ENCODE results near the gene ARL4A. TPM values are rescaled to one million over a fixed set of nuclear protein-coding genes. Genes with fewer than 3 reads are reported as not detected.
"Not testable (repeated sequence)": the region's sequence is repeated elsewhere in the genome, so short reads cannot be mapped to it uniquely, and the experiment has no call there.

Gene ARL4A
- total and polyA plus RNA-seq, 4 experiments from 2014 or later, result 11.6 to 101 (median 35.5) TPM

DNA sequence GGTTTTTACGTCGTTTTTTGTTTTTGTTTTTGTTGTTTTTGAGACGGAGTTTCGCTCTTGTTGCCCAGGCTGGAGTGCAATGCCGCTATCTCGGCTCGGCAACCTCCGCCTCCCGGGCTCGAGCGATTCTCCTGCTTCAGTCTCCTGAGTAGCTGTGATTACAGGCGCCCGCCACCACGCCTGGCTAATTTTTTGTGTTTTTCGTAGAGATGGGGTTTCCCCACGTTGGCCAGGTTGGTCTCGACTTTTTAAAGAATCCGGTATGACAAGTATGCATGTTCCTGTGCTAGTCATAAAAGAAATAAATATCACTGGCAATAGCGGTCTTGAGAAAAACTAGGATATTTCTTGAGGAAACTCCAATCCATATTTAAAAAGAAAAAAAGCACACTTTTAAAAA, 2.7 kb upstream of the ARL4A start:
- intact Hi-C loops (cut with micrococcal nuclease), result loop anchor here (5.0 to 10.0 kb wide), 3 partner anchors 162 to 433 kb away; no protein-coding TSS in a partner anchor
- Mint-ChIP-seq H3K36me3 (peaks cover 0 to 16% of the 10 kb centered on the region in 2 donors), H3K4me1 (peaks cover 21 to 45% (median 31%) of the 10 kb centered on the region in 4 donors), H3K9me3 (no peaks in the 10 kb centered on the region), H3K27me3 (no peaks in the 10 kb centered on the region), H3K4me3 (no peak overlapping the region), H3K27ac (peak overlapping the region; percentile 69 to 99 (median 96))
- H3K9me3 ChIP-seq (ENCODE audit: control insufficient read depth in 1 of 2, low read length in 2 of 2), result no peaks in the 10 kb centered on the region
- H3K4me1 ChIP-seq (ENCODE audit: insufficient read depth, low read length), result peaks cover 12% of the 10 kb centered on the region
- H3K27ac ChIP-seq (ENCODE audit: low read depth, low read length), result peak overlapping the region; percentile 94
- no peak overlapping the region for H3K4me3 ChIP-seq (ENCODE audit: low read length in 2 of 2)
- H3K27me3 ChIP-seq (ENCODE audit: insufficient read depth, low read length), result no peaks in the 10 kb centered on the region
- no peaks in the 10 kb centered on the region for H3K36me3 ChIP-seq (ENCODE audit: insufficient read depth, low read length)
- no peak for DNase-seq
- POLR2A ChIA-PET (ENCODE audit: partially characterized antibody), result interaction anchor here (3.1 kb wide), 1 partner anchor 9 kb away, joined by 28 read pairs; no protein-coding TSS in a partner anchor
- CTCF ChIA-PET (ENCODE audit: partially characterized antibody), result interaction anchor here (1.2 to 7.0 kb wide), 7 partner anchors 9 to 582 kb away, joined by 3 to 86 read pairs (median 18); no protein-coding TSS in a partner anchor

DNA sequence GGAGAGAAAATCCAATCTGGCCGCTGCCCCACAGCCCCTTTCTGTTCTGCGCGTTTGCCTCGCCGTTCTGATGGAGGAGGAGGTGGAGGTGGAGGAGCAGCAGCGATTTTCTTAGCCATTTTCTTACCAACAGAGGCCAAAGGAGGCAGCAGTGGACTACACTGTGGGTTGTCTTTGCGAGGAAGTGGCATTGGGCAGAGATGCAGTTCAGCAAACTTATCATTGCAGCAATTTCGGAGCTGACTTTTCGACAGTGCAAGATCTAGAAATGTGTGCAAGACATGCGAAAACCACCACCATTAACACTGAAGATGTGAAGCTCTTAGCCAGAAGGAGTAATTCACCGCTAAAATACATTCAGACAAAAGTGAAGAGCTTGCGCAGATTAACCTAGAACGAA, 1.9 kb upstream of the ARL4A start:
- intact Hi-C loops (cut with micrococcal nuclease), result loop anchor here (5.0 to 10.0 kb wide), 3 partner anchors 163 to 432 kb away; no protein-coding TSS in a partner anchor

DNA sequence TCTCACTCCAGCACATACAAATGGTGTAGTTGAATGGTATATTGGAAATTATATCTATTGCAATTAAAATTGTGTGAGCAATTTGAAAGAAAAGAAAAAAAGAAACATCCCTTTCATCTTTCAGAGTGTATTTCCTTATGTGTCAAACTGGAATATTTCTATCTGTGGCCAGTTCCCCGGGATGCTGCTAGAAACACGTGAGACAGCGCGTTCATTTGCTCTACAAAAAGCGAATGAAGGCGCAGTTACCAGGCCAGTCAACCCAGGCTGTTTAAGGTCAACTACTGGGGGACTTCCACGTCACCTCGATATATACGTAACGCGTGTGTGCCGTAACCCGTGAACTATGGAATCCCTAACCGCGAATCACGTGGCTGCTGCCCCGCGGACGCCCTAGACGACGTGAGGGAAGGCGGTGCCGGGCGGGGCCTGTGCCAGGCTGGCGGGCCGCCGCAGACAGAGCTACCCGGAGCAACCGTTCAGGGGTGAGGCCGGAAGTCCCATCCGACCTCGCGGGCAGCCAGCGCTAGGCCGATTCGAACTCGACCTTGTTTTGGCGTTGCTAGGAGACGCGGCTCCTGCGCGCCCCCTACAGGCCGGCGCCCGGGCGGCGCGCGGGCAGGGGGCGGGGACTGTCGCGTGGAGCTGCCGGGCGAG, 1.1 kb upstream of the ARL4A start:
- peak overlapping the region; percentile 94 for H3K27ac ChIP-seq (ENCODE audit: low read depth, low read length)
- H3K4me3 ChIP-seq (ENCODE audit: low read length in 2 of 2), result peak overlapping the region in 1 of 2 donors; percentile 89
- peak overlapping the region; percentile 84 to 100 (median 96) for H3K4me3 Mint-ChIP-seq
- DNase-seq, result peak; percentile 98 to 99 (median 99)
- H3K4me1 Mint-ChIP-seq, result peaks cover 24 to 51% (median 35%) of the 10 kb centered on the region in 4 donors
- H3K36me3 ChIP-seq (ENCODE audit: insufficient read depth, low read length), result no peaks in the 10 kb centered on the region
- H3K27me3 ChIP-seq (ENCODE audit: insufficient read depth, low read length), result no peaks in the 10 kb centered on the region
- ChIA-PET CTCF (ENCODE audit: partially characterized antibody) (interaction anchor here (0.7 to 7.0 kb wide), 31 partner anchors 8 to 595 kb away, joined by 3 to 86 read pairs (median 5); no protein-coding TSS in a partner anchor), POLR2A (ENCODE audit: partially characterized antibody) (interaction anchor here (0.9 to 3.1 kb wide), 17 partner anchors 10 to 1746 kb away, joined by 3 to 33 read pairs (median 4); partner anchors contain the start of gene TMEM106B)
- H3K27ac Mint-ChIP-seq, result peak overlapping the region; percentile 91 to 99 (median 97)
- no peaks in the 10 kb centered on the region for H3K27me3 Mint-ChIP-seq
- H3K9me3 ChIP-seq (ENCODE audit: control insufficient read depth in 1 of 2, low read length in 2 of 2), result no peaks in the 10 kb centered on the region
- peaks cover 21% of the 10 kb centered on the region for H3K4me1 ChIP-seq (ENCODE audit: insufficient read depth, low read length)
- H3K36me3 Mint-ChIP-seq, result peaks cover 0 to 17% of the 10 kb centered on the region in 2 donors
- intact Hi-C loops (cut with micrococcal nuclease), result loop anchor here (1.0 to 10.0 kb wide), 9 partner anchors 11 to 1746 kb away; partner anchors contain the start of gene TMEM106B
- H3K9me3 Mint-ChIP-seq, result no peaks in the 10 kb centered on the region

More for the DNA sequence above, 1.9 kb upstream of the ARL4A start:
- H3K4me3 Mint-ChIP-seq, result peak overlapping the region; percentile 40 to 94 (median 72)
- no peaks in the 10 kb centered on the region for H3K27me3 Mint-ChIP-seq
- Histone ChIP-seq H3K4me3 (ENCODE audit: low read length in 2 of 2) (no peak overlapping the region), H3K9me3 (ENCODE audit: control insufficient read depth in 1 of 2, low read length in 2 of 2) (no peaks in the 10 kb centered on the region), H3K4me1 (ENCODE audit: insufficient read depth, low read length) (peaks cover 17% of the 10 kb centered on the region), H3K36me3 (ENCODE audit: insufficient read depth, low read length) (no peaks in the 10 kb centered on the region), H3K27ac (ENCODE audit: low read depth, low read length) (peak overlapping the region; percentile 94), H3K27me3 (ENCODE audit: insufficient read depth, low read length) (no peaks in the 10 kb centered on the region)
- H3K27ac Mint-ChIP-seq, result peak overlapping the region; percentile 91 to 99 (median 97)
- CTCF ChIA-PET (ENCODE audit: partially characterized antibody), result interaction anchor here (1.0 to 7.0 kb wide), 18 partner anchors 9 to 596 kb away, joined by 3 to 86 read pairs (median 9); no protein-coding TSS in a partner anchor
- peaks cover 0 to 17% of the 10 kb centered on the region in 2 donors for H3K36me3 Mint-ChIP-seq
- DNase-seq, result peak; percentile 30 to 57 (median 42)
- H3K9me3 Mint-ChIP-seq, result no peaks in the 10 kb centered on the region
- POLR2A ChIA-PET (ENCODE audit: partially characterized antibody), result interaction anchor here (0.6 to 3.1 kb wide), 8 partner anchors 10 to 475 kb away, joined by 3 to 33 read pairs (median 4); partner anchors contain the start of gene TMEM106B
- peaks cover 23 to 51% (median 34%) of the 10 kb centered on the region in 4 donors for H3K4me1 Mint-ChIP-seq

DNA sequence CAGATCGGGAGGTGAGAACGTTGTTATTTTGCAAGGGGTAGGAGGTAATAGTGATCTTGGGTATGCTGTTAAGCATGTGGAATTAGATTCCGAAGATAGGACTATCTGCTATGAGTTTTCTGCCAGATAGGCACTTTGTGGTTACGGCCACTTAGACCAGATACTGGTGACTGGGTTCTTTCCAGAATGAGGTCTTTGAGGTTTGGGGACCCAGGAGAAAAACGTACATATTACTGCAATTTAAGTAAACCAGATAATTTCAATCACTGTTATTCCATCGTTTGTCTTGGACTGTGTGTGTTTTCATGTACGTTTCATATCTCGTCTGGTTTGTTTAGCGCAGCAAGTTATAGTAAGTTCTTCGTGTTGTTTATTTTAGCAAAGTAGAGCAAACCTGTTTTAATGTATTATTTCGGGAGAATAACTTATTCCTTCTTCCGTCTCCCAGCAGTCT, 312 bp downstream of the ARL4A start:
- Histone ChIP-seq H3K4me3 (ENCODE audit: low read length in 2 of 2) (peak overlapping the region; percentile 61 to 89), H3K36me3 (ENCODE audit: insufficient read depth, low read length) (no peaks in the 10 kb centered on the region), H3K27ac (ENCODE audit: low read depth, low read length) (peak overlapping the region; percentile 94), H3K4me1 (ENCODE audit: insufficient read depth, low read length) (peaks cover 21% of the 10 kb centered on the region), H3K9me3 (ENCODE audit: control insufficient read depth in 1 of 2, low read length in 2 of 2) (no peaks in the 10 kb centered on the region), H3K27me3 (ENCODE audit: insufficient read depth, low read length) (no peaks in the 10 kb centered on the region)
- intact Hi-C loops (cut with micrococcal nuclease), result loop anchor here (1.0 to 10.0 kb wide), 6 partner anchors 165 to 1747 kb away; partner anchors contain the start of gene TMEM106B
- peaks cover 0 to 17% of the 10 kb centered on the region in 2 donors for H3K36me3 Mint-ChIP-seq
- DNase-seq, result no peak
- H3K4me3 Mint-ChIP-seq, result peak overlapping the region; percentile 94 to 100 (median 96)
- H3K27ac Mint-ChIP-seq, result peak overlapping the region; percentile 91 to 99 (median 97)
- peaks cover 29 to 64% (median 40%) of the 10 kb centered on the region in 4 donors for H3K4me1 Mint-ChIP-seq
- no peaks in the 10 kb centered on the region for H3K27me3 Mint-ChIP-seq
- ChIA-PET CTCF (ENCODE audit: partially characterized antibody) (interaction anchor here (0.6 to 7.0 kb wide), 19 partner anchors 9 to 1769 kb away, joined by 3 to 86 read pairs (median 5); no protein-coding TSS in a partner anchor), POLR2A (ENCODE audit: partially characterized antibody) (interaction anchor here (1.2 to 3.1 kb wide), 9 partner anchors 12 to 1748 kb away, joined by 3 to 33 read pairs (median 5); a partner anchor contains a TSS)
- H3K9me3 Mint-ChIP-seq, result no peaks in the 10 kb centered on the region

DNA sequence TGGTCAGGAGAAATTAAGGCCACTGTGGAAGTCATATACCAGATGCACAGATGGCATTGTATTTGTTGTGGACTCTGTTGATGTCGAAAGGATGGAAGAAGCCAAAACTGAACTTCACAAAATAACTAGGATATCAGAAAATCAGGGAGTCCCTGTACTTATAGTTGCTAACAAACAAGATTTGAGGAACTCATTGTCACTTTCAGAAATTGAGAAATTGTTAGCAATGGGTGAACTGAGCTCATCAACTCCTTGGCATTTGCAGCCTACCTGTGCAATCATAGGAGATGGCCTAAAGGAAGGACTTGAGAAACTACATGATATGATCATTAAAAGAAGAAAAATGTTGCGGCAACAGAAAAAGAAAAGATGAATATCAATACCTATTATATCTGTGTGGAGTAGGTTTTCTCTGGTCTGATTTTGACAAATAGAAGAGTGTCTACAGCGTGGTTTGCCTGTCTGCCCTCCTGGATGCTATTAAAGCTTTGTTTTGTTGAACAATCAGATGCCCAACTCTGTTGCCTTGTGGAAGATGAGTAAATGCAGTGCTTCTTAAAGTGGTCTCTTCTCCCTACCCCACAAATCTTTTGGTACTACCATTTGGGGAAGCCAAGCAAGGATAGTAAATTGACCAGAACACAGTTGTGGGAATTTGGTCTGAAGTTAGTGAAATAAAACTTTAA, 1.2 kb downstream of the ARL4A start:
- H3K27me3 Mint-ChIP-seq; H3K27me3 ChIP-seq (ENCODE audit: insufficient read depth, low read length); H3K9me3 Mint-ChIP-seq; DNase-seq; H3K4me3 ChIP-seq (ENCODE audit: low read length in 2 of 2); H3K27ac ChIP-seq (ENCODE audit: low read depth, low read length); H3K9me3 ChIP-seq (ENCODE audit: control insufficient read depth in 1 of 2, low read length in 2 of 2); H3K36me3 ChIP-seq (ENCODE audit: insufficient read depth, low read length): not testable (repeated sequence)
- peak overlapping the region in 7 of 8 donors; percentile 21 to 100 (median 96) for H3K4me3 Mint-ChIP-seq
- intact Hi-C loops (cut with micrococcal nuclease), result loop anchor here (5.0 to 10.0 kb wide), 3 partner anchors 166 to 434 kb away; no protein-coding TSS in a partner anchor
- POLR2A ChIA-PET (ENCODE audit: partially characterized antibody), result interaction anchor here (1.2 kb wide), 1 partner anchor 14 kb away, joined by 3 read pairs; no protein-coding TSS in a partner anchor
- peak overlapping the region in 2 of 7 donors; percentile 91 to 95 for H3K27ac Mint-ChIP-seq
- H3K36me3 Mint-ChIP-seq, result peaks cover 0 to 17% of the 10 kb centered on the region in 2 donors
- CTCF ChIA-PET (ENCODE audit: partially characterized antibody), result interaction anchor here (1.1 to 7.0 kb wide), 3 partner anchors 14 to 40 kb away, joined by 3 to 86 read pairs (median 36); no protein-coding TSS in a partner anchor
- peaks cover 30% of the 10 kb centered on the region for H3K4me1 ChIP-seq (ENCODE audit: insufficient read depth, low read length)
- H3K4me1 Mint-ChIP-seq, result peaks cover 34 to 70% (median 47%) of the 10 kb centered on the region in 4 donors

DNA sequence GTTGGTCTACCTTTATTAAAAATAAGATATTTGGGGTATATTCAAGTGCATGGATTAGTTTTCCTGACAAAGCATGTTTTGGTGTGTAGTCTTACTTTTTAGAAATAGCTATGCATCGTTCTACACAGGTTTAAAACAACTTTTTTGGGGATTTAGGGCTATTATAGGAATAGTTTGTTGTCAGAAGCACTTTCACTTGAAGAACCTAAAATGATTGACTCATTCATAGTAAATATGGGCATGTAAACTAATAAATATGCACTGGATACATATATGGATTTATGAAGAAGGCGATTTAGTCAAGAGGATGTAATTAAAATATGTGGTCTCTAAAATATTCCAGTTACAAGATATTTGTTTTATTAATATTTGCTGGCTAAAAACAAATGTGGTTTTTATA, 2.0 kb downstream of the ARL4A start:
- H3K4me1 Mint-ChIP-seq, result peaks cover 36 to 74% (median 50%) of the 10 kb centered on the region in 4 donors
- Histone ChIP-seq H3K9me3 (ENCODE audit: control insufficient read depth in 1 of 2, low read length in 2 of 2) (no peaks in the 10 kb centered on the region), H3K36me3 (ENCODE audit: insufficient read depth, low read length) (no peaks in the 10 kb centered on the region), H3K4me3 (ENCODE audit: low read length in 2 of 2) (no peak overlapping the region), H3K27ac (ENCODE audit: low read depth, low read length) (no peak overlapping the region), H3K27me3 (ENCODE audit: insufficient read depth, low read length) (no peaks in the 10 kb centered on the region), H3K4me1 (ENCODE audit: insufficient read depth, low read length) (peaks cover 31% of the 10 kb centered on the region)
- H3K9me3 Mint-ChIP-seq, result no peaks in the 10 kb centered on the region
- DNase-seq, result no peak
- no peaks in the 10 kb centered on the region for H3K27me3 Mint-ChIP-seq
- H3K27ac Mint-ChIP-seq, result peak overlapping the region in 3 of 7 donors; percentile 23 to 72 (median 37)
- H3K4me3 Mint-ChIP-seq, result peak overlapping the region in 2 of 8 donors; percentile 11 to 61
- peaks cover 0 to 17% of the 10 kb centered on the region in 2 donors for H3K36me3 Mint-ChIP-seq
- ChIA-PET CTCF (ENCODE audit: partially characterized antibody) (interaction anchor here (1.1 to 7.0 kb wide), 3 partner anchors 26 to 40 kb away, joined by 3 to 86 read pairs (median 4); no protein-coding TSS in a partner anchor), POLR2A (ENCODE audit: partially characterized antibody) (no interaction called here)
- intact Hi-C loops (cut with micrococcal nuclease), result loop anchor here (5.0 to 10.0 kb wide), 3 partner anchors 167 to 435 kb away; no protein-coding TSS in a partner anchor

Measured in CD4-positive, alpha-beta memory T cell (primary cell).